Ascending aorta (tissue), 2 donors: ENCODE measurements around the gene MXI1. TPM values are rescaled to one million over a fixed set of nuclear protein-coding genes. Genes with fewer than 3 reads are reported as not detected.
"Not testable (repeated sequence)": the region's sequence is repeated elsewhere in the genome, so short reads cannot be mapped to it uniquely, and the experiment has no call there.

Experiments used
- DNase-seq, 2 donors: peaks; one replicate each; pipeline ENCODE4 v3.0.0-alpha.2; 2019; ENCODE audit warnings: low spot score in 2 of 2
- H3K27ac ChIP-seq, 2 donors: fragments of 200-600 bp; sonication (generic); one replicate each; pipeline ENCODE4 v1.5.1; 2016 to 2017; ENCODE audit warnings: mild to moderate bottlenecking in 1 of 2
- H3K27me3 ChIP-seq: fragments of 200-600 bp; sonication (generic); one replicate; pipeline ENCODE4 v1.5.1; 2017
- H3K36me3 ChIP-seq, 2 donors: fragments of 200-600 bp; sonication (generic); one replicate each; pipeline ENCODE4 v1.5.1; 2016
- H3K4me1 ChIP-seq, 2 donors: fragments of 200-600 bp; sonication (generic); one replicate each; pipeline ENCODE4 v1.5.1; 2016 to 2017; ENCODE audit warnings: mild to moderate bottlenecking in 1 of 2
- H3K4me3 ChIP-seq, 2 donors: fragments of 200-600 bp; sonication (generic); one replicate each; pipeline ENCODE4 v1.5.1; 2016 to 2017; ENCODE audit warnings: mild to moderate bottlenecking in 1 of 2
- H3K9me3 ChIP-seq, 2 donors: fragments of 200-600 bp; sonication (generic); one replicate each; pipeline ENCODE4 v1.5.1; 2016
- CTCF ChIP-seq, 3 experiments: fragments of 200-600 bp in 2 of 3; fragments of 450-650 bp in 1 of 3; sonication (generic) in 2 of 3; IDR thresholded peaks; one replicate each; pipeline ENCODE4 v1.5.1; 2016 to 2019; ENCODE audit warnings: antibody characterized with exemption in 3 of 3, mild to moderate bottlenecking in 1 of 3, moderate library complexity in 1 of 3
- intact Hi-C: fragments of 100-400 bp; cut with DNase I; formaldehyde crosslinking; loops from one replicate; pipeline ENCODE4 v1.15.1; 2023
- total RNA-seq: library from RNA; depleted of rRNA; stranded (reverse); fragments of >200 nt; gene quantifications from one replicate; pipeline ENCODE4 v1.1.0, GENCODE V29; 2016

Gene MXI1
- total RNA-seq, 1 donor from 2014 or later: 95.0 TPM

GRCh38 chr10:110330675-110331074, 123.3 kb downstream of the MXI1 start:
- DNase-seq: no peak
- Histone ChIP-seq H3K9me3 (peaks cover 8 to 14% of the 10 kb centered on the region in 2 donors), H3K36me3 (no peaks in the 10 kb centered on the region), H3K27me3 (no peaks in the 10 kb centered on the region), H3K27ac (no peak overlapping the region), H3K4me1 (no peaks in the 10 kb centered on the region), H3K4me3 (no peak overlapping the region)
- intact Hi-C loops: no loop called here
- no peak for TF ChIP-seq CTCF (IDR thresholded peaks at IDR 0.05)

- H3K27ac ChIP-seq, H3K27me3 ChIP-seq, H3K36me3 ChIP-seq, H3K4me1 ChIP-seq, H3K4me3 ChIP-seq, DNase-seq, intact Hi-C loops: not testable (repeated sequence)
- H3K9me3 ChIP-seq: peaks cover 8 to 14% of the 10 kb centered on the region in 2 donors
Measured at GRCh38 chr10:110331226-110331795, 123.9 kb downstream of the MXI1 start.

- intact Hi-C loops: no loop called here
- H3K27ac ChIP-seq: no peak overlapping the region
- DNase-seq: no peak
- no peak overlapping the region for H3K4me3 ChIP-seq
- H3K4me1 ChIP-seq: no peaks in the 10 kb centered on the region
- peaks cover 8 to 14% of the 10 kb centered on the region in 2 donors for H3K9me3 ChIP-seq
- no peaks in the 10 kb centered on the region for H3K36me3 ChIP-seq
- H3K27me3 ChIP-seq: no peaks in the 10 kb centered on the region
- no peak for TF ChIP-seq CTCF (IDR thresholded peaks at IDR 0.05)
Measured at GRCh38 chr10:110334061-110334656, 126.8 kb downstream of the MXI1 start.

GRCh38 chr10:110335314-110336064, 128.1 kb downstream of the MXI1 start:
- intact Hi-C loops: no loop called here
- Histone ChIP-seq H3K36me3 (no peaks in the 10 kb centered on the region), H3K27ac (no peak overlapping the region), H3K4me3 (no peak overlapping the region), H3K27me3 (no peaks in the 10 kb centered on the region), H3K4me1 (no peaks in the 10 kb centered on the region), H3K9me3 (peaks cover 4 to 11% of the 10 kb centered on the region in 2 donors)
- TF ChIP-seq CTCF (IDR thresholded peaks at IDR 0.05): no peak
- DNase-seq: no peak

- DNase-seq: no peak
- Histone ChIP-seq H3K27ac (no peak overlapping the region), H3K4me1 (no peaks in the 10 kb centered on the region), H3K27me3 (no peaks in the 10 kb centered on the region), H3K4me3 (no peak overlapping the region), H3K9me3 (peaks cover 0 to 4% of the 10 kb centered on the region in 2 donors), H3K36me3 (no peaks in the 10 kb centered on the region)
- TF ChIP-seq CTCF (IDR thresholded peaks at IDR 0.05): no peak
- intact Hi-C loops: no loop called here
Measured at GRCh38 chr10:110336111-110336721, 128.8 kb downstream of the MXI1 start.

Other genes with a start within 250 kb of the MXI1 start
- 93.0 TPM for gene ADD3, start 199.6 kb upstream of the MXI1 start, total RNA-seq
- 6.9 TPM for gene SMNDC1, start 97.3 kb downstream of the MXI1 start, total RNA-seq